Measurements from ENCODE around the gene EN1.

The EN1 gene

DNA sequence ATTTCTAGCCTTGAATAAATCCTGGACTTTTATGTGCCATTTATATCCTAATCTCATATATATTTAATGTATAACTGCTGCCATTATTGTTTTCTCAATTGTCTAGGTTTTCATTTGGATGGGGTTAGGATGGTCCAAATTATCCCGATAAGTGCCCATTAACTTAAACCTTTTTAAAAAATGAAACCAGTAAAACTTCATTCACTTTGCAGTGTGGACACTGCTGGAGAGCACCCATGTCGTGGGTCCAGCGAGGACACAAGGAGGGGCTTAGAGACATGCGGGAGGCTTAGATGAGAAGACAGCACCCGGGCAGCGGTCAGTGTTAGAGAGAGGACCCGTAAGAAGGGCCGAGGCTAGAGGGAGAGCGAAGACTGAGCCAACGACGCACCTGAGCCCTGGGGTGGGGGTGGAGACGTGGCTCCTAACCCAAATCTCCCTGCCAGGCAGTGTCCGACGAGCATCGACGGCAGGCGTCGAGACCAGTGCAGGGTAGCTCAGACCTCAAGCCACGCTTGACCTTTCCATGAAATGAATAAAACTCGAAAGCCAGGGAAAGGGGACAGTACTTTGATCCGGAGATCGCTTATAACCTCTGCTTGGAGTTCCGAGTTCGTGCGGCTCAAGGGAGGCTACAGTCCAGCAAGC lies 9.0 kb upstream of the EN1 start:
- no peaks in the 10 kb centered on the region for H3K9me3 ChIP-seq (ENCODE audit: control insufficient read depth, low read length)
- no peaks in the 10 kb centered on the region for H3K36me3 ChIP-seq (ENCODE audit: control insufficient read depth, insufficient read depth, low read length)
- peaks cover 27% of the 10 kb centered on the region for H3K4me1 ChIP-seq (ENCODE audit: control insufficient read depth, insufficient read depth, low read length)
- peaks cover 100% of the 10 kb centered on the region for H3K27me3 ChIP-seq (ENCODE audit: control insufficient read depth, insufficient read depth, low read length, poor library complexity, severe bottlenecking)
- H3K4me3 ChIP-seq (ENCODE audit: insufficient read depth, low read depth, low read length), result no peak overlapping the region
- H3K27ac ChIP-seq (ENCODE audit: insufficient read depth, low read depth, low read length, poor library complexity, severe bottlenecking), result no peak overlapping the region
- 40 to 41% methylated on average over 25 of the region's 25 CpGs for whole genome bisulfite sequencing, 2 experiments

DNA sequence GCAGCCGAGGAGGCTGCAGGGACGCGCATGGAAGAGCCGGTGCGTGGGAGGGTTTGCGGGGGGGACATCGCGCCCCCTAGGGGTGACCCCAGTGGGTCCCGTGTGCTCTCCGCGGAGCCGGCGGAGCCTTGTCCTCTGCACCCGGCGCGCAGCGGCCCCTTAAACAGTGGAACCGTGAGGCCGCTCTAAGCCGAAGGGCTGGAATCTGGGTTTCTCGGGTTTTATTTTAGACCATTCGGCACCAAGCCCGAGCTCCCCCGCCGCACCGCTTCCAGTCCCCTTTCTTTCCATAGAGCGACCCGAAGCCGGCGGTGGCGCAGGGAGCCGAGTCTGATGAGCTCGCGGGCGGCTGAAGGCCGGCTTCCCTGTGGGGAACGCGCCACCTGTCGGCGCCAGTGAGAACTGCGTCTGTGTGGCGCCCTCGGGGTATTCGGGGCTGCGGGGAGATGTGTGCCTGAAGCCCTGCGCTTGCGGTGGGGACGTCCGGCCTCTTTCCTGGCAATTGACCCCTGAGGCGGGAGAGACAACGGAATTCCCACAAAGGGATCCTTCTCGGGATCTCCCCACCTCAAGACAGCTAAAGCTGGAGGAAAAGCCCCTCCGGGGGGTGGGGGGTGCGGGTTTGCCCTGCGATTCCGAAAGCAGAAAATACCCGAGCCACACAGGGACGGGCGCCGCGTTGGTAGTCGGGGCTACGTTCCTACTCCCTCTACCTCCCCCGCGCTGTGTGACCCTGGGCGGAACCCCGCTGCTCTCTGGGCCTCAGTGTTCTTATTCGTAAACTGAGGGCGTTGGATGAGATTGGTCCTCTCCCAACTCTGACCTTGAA lies 8.2 kb upstream of the EN1 start:
- peaks cover 100% of the 10 kb centered on the region for H3K27me3 ChIP-seq (ENCODE audit: control insufficient read depth, insufficient read depth, low read length, poor library complexity, severe bottlenecking)
- WGBS, 2 experiments, result 1 to 2% methylated on average over 69 of the region's 69 CpGs

DNA sequence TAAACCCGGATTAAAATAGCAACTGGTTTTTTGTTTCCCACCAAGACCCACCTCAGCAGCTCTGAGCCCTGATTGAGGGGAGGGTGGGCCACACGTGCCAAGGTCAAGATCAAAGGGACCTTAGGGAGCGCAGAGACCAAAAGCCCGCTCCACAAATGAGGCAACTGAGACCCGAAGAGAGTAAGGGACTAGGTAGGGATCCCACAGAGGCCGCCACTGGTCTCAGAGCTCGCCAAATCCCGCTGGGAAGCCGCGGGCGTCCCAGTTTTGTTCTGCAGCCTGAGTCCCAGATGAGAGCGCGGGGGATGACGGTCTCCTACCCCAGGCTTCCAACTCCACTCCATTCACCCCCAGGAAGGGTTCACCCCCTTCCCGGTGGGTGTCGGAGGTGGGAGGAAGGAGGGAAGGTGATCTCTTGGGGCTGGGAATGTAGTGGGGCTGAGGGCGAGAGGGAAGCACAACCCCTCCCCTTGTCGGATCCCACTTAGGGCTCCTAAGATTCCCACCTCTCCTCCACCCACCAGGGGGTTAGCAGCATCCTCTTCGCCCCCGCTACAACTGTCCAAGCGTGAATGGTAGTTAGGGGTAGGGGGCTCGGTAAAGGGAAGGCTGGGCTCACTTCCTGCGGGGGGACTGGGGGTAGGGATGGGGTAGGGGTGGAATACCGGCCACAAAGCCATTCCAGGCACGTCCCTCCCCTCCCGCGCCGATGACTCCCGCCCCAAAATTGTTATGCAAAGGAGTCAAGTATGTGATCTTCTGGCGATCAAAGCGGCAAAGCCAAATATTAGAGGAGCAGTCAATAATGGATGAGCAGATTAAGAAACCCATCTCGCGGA lies 7.3 kb upstream of the EN1 start:
- Histone ChIP-seq H3K4me3 (ENCODE audit: insufficient read depth, low read depth, low read length) (peak overlapping the region; percentile 31), H3K4me1 (ENCODE audit: control insufficient read depth, insufficient read depth, low read length) (peaks cover 34% of the 10 kb centered on the region), H3K27ac (ENCODE audit: insufficient read depth, low read depth, low read length, poor library complexity, severe bottlenecking) (no peak overlapping the region), H3K36me3 (ENCODE audit: control insufficient read depth, insufficient read depth, low read length) (no peaks in the 10 kb centered on the region), H3K27me3 (ENCODE audit: control insufficient read depth, insufficient read depth, low read length, poor library complexity, severe bottlenecking) (peaks cover 100% of the 10 kb centered on the region), H3K9me3 (ENCODE audit: control insufficient read depth, low read length) (no peaks in the 10 kb centered on the region)
- 1% methylated on average over 26 to 27 of the region's 33 CpGs for WGBS, 2 experiments

More for the DNA sequence above, 8.2 kb upstream of the EN1 start:
- H3K36me3 ChIP-seq (ENCODE audit: control insufficient read depth, insufficient read depth, low read length), result no peaks in the 10 kb centered on the region
- H3K27ac ChIP-seq (ENCODE audit: insufficient read depth, low read depth, low read length, poor library complexity, severe bottlenecking), result no peak overlapping the region
- peaks cover 31% of the 10 kb centered on the region for H3K4me1 ChIP-seq (ENCODE audit: control insufficient read depth, insufficient read depth, low read length)
- no peaks in the 10 kb centered on the region for H3K9me3 ChIP-seq (ENCODE audit: control insufficient read depth, low read length)
- H3K4me3 ChIP-seq (ENCODE audit: insufficient read depth, low read depth, low read length), result peak overlapping the region; percentile 31

DNA sequence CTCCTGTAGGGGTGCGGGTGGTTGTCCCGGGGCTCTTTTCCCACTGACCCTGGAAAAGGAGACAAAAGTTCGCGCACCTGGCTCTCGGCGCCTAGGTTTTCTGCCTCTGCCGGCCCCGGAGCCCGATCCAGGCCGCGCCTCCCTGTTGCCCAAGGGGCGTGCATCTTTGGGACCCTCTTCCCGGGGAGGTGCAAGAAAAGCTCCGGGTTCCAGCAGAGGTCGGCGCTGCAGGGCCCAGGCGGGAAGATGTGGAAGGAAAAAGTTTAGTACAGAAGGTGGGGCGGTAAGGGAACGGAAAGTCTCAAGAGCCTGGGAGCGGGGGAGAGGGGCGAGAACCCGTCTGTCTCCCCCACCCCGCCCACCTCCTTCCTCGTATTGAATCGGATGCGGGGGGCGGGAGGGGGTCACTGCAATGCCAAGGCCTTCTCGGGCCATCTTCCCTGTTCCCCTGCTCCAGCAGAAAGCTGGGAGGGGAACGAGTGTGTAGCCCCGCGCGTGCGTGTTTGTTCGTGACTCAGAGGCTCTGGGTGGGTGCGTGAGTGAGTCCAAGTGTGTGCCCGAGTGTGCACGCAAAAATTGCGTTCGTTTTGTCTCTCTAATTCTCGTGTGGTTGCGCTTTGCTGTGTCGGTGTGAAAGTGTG lies 6.3 kb upstream of the EN1 start:
- H3K4me1 ChIP-seq (ENCODE audit: control insufficient read depth, insufficient read depth, low read length), result peaks cover 31% of the 10 kb centered on the region
- no peaks in the 10 kb centered on the region for H3K36me3 ChIP-seq (ENCODE audit: control insufficient read depth, insufficient read depth, low read length)
- H3K27me3 ChIP-seq (ENCODE audit: control insufficient read depth, insufficient read depth, low read length, poor library complexity, severe bottlenecking), result peaks cover 100% of the 10 kb centered on the region
- WGBS, 2 experiments, result 2% methylated on average over 42 of the region's 42 CpGs
- H3K9me3 ChIP-seq (ENCODE audit: control insufficient read depth, low read length), result no peaks in the 10 kb centered on the region
- no peak overlapping the region for H3K27ac ChIP-seq (ENCODE audit: insufficient read depth, low read depth, low read length, poor library complexity, severe bottlenecking)
- peak overlapping the region; percentile 30 for H3K4me3 ChIP-seq (ENCODE audit: insufficient read depth, low read depth, low read length)

DNA sequence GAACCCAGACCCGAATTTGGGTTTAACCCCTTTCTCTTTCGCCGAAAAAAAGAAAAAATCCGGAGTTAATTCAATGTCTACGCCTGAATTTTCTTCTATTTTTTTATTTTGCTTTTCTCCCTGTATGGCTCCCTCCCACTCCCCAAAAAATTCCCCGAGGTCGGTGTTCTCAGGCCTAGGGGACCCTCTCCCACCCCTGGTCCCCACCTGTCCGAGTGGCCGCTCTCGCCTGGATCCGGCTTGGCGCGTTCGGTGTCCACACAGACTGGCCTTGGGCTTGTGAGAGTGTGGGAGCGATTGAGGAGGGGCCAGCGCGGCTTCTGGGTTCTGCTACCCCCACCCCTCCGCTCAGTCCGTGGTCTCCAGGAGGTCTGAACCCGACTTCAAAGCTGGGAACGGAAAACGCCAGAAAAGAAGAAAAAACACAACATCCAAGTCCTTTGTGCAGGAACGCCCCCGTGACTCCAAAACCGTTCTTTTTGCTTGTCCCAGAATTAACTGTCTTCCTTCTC lies 5.7 kb upstream of the EN1 start:
- 1% methylated on average over 24 to 25 of the region's 25 CpGs for WGBS, 2 experiments
- peak overlapping the region; percentile 30 for H3K4me3 ChIP-seq (ENCODE audit: insufficient read depth, low read depth, low read length)

DNA sequence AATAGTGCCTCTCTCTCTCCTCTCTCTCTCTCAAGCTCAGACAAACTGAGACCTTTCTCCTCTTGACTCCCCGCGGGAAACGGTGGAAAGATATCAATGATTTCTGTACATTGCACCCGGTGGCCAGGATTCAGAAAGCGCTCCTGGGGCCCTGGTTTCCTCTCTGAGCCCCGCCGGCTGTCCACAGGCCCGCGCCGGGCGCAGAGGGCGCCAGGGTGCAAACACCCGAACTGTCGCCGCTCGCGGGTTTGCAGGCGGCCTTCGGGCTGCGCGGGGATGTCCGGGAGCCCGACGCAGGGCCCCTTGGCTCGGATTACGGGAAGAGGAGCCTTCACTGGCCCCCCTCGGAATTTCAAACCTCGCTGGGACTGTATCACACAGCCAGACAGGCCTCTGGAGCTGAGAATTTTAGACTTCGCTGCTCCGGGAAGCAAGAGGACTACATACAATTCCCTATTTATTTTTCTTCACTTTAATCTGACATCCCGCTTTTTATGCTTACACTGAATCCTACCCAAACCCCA lies 5.2 kb upstream of the EN1 start:
- H3K9me3 ChIP-seq (ENCODE audit: control insufficient read depth, low read length), result no peaks in the 10 kb centered on the region
- H3K4me3 ChIP-seq (ENCODE audit: insufficient read depth, low read depth, low read length), result peak overlapping the region; percentile 30
- no peaks in the 10 kb centered on the region for H3K36me3 ChIP-seq (ENCODE audit: control insufficient read depth, insufficient read depth, low read length)
- 1% methylated on average over 31 of the region's 31 CpGs for WGBS, 2 experiments
- peaks cover 100% of the 10 kb centered on the region for H3K27me3 ChIP-seq (ENCODE audit: control insufficient read depth, insufficient read depth, low read length, poor library complexity, severe bottlenecking)
- peaks cover 31% of the 10 kb centered on the region for H3K4me1 ChIP-seq (ENCODE audit: control insufficient read depth, insufficient read depth, low read length)
- no peak overlapping the region for H3K27ac ChIP-seq (ENCODE audit: insufficient read depth, low read depth, low read length, poor library complexity, severe bottlenecking)

More for the DNA sequence above, 5.7 kb upstream of the EN1 start:
- H3K9me3 ChIP-seq (ENCODE audit: control insufficient read depth, low read length), result no peaks in the 10 kb centered on the region
- H3K27ac ChIP-seq (ENCODE audit: insufficient read depth, low read depth, low read length, poor library complexity, severe bottlenecking), result no peak overlapping the region
- H3K27me3 ChIP-seq (ENCODE audit: control insufficient read depth, insufficient read depth, low read length, poor library complexity, severe bottlenecking), result peaks cover 100% of the 10 kb centered on the region
- H3K4me1 ChIP-seq (ENCODE audit: control insufficient read depth, insufficient read depth, low read length), result peaks cover 31% of the 10 kb centered on the region
- no peaks in the 10 kb centered on the region for H3K36me3 ChIP-seq (ENCODE audit: control insufficient read depth, insufficient read depth, low read length)

DNA sequence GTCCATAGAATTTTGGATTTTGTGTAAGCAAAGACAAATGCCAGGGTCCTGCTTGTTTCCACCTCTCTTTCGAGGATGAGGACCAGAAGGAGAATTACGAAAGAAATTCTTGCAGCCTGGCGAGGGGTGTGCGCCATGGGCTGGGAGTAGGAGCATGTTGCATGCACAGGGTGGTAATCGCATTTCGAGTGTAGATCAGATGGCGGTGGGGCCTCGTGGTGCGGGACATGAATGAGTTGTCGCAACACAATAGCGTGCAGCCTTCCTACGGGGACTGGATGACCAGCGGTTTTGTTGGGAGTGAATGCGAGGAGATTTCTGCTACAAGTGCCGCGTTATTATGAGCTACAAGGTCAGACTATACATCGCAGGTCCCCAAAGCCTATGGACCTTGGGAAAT lies 4.2 kb upstream of the EN1 start:
- Histone ChIP-seq H3K27me3 (ENCODE audit: control insufficient read depth, insufficient read depth, low read length, poor library complexity, severe bottlenecking) (peaks cover 100% of the 10 kb centered on the region), H3K36me3 (ENCODE audit: control insufficient read depth, insufficient read depth, low read length) (no peaks in the 10 kb centered on the region), H3K9me3 (ENCODE audit: control insufficient read depth, low read length) (no peaks in the 10 kb centered on the region), H3K4me3 (ENCODE audit: insufficient read depth, low read depth, low read length) (peak overlapping the region; percentile 12), H3K4me1 (ENCODE audit: control insufficient read depth, insufficient read depth, low read length) (peaks cover 31% of the 10 kb centered on the region), H3K27ac (ENCODE audit: insufficient read depth, low read depth, low read length, poor library complexity, severe bottlenecking) (no peak overlapping the region)
- 1 to 2% methylated on average over 17 of the region's 17 CpGs for WGBS, 2 experiments

DNA sequence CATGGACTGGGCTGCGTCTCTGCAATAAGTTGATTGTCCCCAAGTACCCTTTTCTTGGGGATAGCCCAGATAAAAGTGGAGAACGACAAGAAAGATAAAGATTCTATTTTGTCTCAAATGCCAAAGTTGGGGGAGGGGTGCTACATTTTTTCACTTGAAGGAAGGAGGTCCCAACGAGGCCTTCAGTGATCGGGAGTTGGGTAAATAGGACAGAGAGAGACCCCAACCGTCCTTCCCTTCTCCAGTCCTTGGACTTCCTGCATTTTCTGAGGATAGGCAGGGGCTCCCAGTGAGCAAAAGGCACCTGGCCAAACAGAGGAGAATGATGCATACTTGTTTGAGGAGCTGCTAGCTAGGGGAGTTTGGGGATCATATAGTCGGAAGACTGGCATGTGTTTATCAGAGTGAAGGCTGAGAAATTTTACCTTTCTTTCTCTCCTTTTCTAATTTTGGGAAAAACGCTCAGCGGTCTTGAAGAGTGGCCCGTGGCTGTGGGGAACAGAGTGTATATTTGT lies 3.5 kb upstream of the EN1 start:
- peaks cover 31% of the 10 kb centered on the region for H3K4me1 ChIP-seq (ENCODE audit: control insufficient read depth, insufficient read depth, low read length)
- no peaks in the 10 kb centered on the region for H3K36me3 ChIP-seq (ENCODE audit: control insufficient read depth, insufficient read depth, low read length)
- H3K4me3 ChIP-seq (ENCODE audit: insufficient read depth, low read depth, low read length), result no peak overlapping the region
- WGBS, 2 experiments, result 7% methylated on average over 8 to 9 of the region's 9 CpGs
- peaks cover 100% of the 10 kb centered on the region for H3K27me3 ChIP-seq (ENCODE audit: control insufficient read depth, insufficient read depth, low read length, poor library complexity, severe bottlenecking)
- no peaks in the 10 kb centered on the region for H3K9me3 ChIP-seq (ENCODE audit: control insufficient read depth, low read length)
- H3K27ac ChIP-seq (ENCODE audit: insufficient read depth, low read depth, low read length, poor library complexity, severe bottlenecking), result no peak overlapping the region

DNA sequence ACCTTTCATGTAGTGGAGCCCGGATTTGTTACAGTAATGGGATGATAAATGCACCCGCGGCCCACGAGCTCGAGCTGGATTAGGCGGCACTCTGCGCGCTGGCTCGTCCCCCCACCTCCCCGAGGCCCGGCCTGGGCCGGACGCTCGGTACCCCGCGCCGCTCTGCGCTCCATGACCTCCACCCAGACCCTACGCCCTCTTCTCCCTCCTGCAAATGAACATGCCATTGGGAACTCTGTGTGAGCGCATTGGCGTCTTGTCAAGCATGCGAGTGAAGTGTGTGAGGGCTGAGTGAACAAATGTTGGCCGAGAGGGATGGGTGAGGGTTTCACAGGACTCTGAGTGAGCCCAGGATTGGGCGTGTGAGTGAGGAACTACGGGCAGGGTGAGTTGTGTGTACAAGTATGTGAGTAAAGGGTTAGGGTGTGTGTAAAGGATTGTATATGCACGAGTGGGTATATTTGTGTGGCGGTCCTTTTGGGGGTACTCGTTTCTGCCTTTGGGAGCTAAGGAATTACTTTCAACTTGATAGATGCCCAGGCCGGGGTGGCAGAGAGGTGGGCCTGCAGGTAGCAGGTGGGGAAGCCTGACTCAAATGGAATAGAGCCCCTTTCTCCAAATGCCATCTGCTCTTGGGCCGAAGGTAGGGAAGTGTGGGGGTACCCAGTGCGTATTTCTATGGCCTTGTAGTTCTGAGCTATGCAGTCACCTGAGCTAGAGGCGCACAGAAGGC lies 2.9 kb upstream of the EN1 start:
- 4 to 5% methylated on average over 32 of the region's 32 CpGs for WGBS, 2 experiments
- Histone ChIP-seq H3K27ac (ENCODE audit: insufficient read depth, low read depth, low read length, poor library complexity, severe bottlenecking) (no peak overlapping the region), H3K9me3 (ENCODE audit: control insufficient read depth, low read length) (no peaks in the 10 kb centered on the region), H3K36me3 (ENCODE audit: control insufficient read depth, insufficient read depth, low read length) (no peaks in the 10 kb centered on the region), H3K4me1 (ENCODE audit: control insufficient read depth, insufficient read depth, low read length) (peaks cover 31% of the 10 kb centered on the region), H3K27me3 (ENCODE audit: control insufficient read depth, insufficient read depth, low read length, poor library complexity, severe bottlenecking) (peaks cover 100% of the 10 kb centered on the region), H3K4me3 (ENCODE audit: insufficient read depth, low read depth, low read length) (no peak overlapping the region)
